Measurements from ENCODE around the gene GLYR1.

Gene GLYR1

DNA sequence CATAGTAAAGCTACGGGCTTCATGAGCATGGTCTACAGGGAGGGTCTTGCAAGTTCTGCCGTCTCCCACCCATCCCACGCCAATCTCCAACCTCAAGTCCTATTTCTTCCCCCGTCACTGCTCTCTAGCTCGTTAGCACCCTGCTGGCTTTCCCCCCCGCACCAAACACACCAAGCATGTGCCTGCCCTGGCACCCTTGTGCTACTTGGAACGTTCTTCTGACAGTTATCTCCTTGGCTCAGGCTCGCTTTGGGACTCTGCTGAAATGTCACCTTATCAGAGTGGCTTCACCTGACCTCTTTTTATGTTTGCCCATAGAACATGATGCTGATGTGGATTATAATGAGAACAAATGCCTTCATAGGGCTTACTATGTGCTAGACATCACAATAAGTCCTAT, 21.9 kb downstream of the GLYR1 start:
- no peak for DNase-seq (ENCODE audit: insufficient read length, low spot score)
- TF ChIP-seq, protein P1, sequence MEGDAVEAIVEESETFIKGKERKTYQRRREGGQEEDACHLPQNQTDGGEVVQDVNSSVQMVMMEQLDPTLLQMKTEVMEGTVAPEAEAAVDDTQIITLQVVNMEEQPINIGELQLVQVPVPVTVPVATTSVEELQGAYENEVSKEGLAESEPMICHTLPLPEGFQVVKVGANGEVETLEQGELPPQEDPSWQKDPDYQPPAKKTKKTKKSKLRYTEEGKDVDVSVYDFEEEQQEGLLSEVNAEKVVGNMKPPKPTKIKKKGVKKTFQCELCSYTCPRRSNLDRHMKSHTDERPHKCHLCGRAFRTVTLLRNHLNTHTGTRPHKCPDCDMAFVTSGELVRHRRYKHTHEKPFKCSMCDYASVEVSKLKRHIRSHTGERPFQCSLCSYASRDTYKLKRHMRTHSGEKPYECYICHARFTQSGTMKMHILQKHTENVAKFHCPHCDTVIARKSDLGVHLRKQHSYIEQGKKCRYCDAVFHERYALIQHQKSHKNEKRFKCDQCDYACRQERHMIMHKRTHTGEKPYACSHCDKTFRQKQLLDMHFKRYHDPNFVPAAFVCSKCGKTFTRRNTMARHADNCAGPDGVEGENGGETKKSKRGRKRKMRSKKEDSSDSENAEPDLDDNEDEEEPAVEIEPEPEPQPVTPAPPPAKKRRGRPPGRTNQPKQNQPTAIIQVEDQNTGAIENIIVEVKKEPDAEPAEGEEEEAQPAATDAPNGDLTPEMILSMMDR (IDR thresholded peaks at IDR 0.05; ENCODE audit: insufficient read depth, missing control alignments), result no peak
- no peak for FAIRE-seq

DNA sequence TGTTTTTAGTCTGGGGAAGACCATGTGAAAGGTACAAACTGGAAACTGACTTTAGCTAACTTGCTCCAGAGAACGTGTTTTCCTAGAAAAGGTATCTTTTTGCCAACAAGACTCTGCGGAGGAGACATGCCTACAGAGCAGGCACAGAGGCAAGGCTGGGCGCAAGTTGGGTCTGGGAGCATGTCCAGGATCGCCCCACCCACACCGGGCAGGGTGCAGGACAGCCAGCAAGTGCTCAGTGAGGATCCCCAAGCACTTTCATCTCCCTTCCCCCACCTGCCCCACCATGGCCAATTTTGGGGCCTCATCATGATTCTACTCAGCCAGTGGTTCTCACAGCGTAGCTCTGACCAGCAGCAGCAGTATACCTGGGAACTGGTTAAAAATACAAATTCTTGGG, 26.4 kb downstream of the GLYR1 start:
- FAIRE-seq (no peak), DNase-seq (ENCODE audit: insufficient read length, low spot score) (no peak)
- TF ChIP-seq, protein P1 (IDR thresholded peaks at IDR 0.05; ENCODE audit: insufficient read depth, missing control alignments), result no peak

DNA sequence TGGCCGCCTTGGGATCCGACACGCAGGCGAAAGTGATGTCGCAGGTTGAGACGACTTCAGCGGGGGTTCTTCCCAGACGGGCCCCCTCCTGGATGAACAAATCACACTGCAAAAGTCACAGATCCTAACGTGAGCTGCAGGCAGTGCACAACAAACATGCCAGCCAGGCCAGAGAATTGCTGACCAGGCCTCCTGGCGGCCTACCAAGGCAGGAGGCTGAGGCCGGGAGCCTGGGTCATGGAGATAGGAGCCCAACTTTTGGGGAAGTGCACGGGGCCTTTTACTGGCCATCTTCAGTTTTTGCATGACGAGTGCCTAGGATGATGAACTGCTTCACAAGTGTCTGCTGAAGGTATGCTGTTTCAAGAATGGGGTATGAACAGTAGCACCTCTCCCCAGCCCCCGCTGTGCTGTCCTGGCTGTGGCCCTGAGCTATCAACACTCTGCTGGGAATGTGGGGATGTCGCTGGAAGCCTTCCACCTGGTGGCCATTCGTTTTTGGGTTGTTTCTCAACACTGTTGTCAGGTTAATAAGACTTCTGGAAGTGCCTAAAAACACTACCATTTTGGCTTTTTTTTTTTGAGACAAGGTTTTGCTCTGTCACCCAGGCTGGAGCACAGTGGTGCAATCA, 32.4 kb downstream of the GLYR1 start:
- FAIRE-seq, result no peak
- TF ChIP-seq, protein P1 (IDR thresholded peaks at IDR 0.05; ENCODE audit: insufficient read depth, missing control alignments), result no peak
- DNase-seq (ENCODE audit: insufficient read length, low spot score), result no peak

DNA sequence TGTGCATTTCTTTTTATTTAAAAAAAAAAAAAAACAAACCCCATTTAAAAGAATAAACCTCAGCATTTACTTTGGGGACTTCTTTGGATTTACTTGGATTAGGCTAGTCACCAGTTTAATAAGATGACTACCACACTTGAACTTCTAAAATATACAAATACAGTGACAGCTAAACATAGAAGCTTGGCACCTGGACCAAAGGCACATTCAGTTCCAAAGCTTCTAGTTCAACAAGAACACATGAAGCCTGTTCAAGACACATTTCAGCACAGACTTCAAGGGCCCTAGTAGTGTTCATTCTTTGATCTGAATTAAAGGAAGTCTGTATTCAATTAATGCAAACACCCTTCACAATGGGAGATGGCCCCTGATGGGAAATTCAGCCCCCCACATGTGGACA, 33.0 kb downstream of the GLYR1 start:
- TF ChIP-seq, protein P1 (IDR thresholded peaks at IDR 0.05; ENCODE audit: insufficient read depth, missing control alignments), result no peak
- FAIRE-seq (no peak), DNase-seq (ENCODE audit: insufficient read length, low spot score) (no peak)

DNA sequence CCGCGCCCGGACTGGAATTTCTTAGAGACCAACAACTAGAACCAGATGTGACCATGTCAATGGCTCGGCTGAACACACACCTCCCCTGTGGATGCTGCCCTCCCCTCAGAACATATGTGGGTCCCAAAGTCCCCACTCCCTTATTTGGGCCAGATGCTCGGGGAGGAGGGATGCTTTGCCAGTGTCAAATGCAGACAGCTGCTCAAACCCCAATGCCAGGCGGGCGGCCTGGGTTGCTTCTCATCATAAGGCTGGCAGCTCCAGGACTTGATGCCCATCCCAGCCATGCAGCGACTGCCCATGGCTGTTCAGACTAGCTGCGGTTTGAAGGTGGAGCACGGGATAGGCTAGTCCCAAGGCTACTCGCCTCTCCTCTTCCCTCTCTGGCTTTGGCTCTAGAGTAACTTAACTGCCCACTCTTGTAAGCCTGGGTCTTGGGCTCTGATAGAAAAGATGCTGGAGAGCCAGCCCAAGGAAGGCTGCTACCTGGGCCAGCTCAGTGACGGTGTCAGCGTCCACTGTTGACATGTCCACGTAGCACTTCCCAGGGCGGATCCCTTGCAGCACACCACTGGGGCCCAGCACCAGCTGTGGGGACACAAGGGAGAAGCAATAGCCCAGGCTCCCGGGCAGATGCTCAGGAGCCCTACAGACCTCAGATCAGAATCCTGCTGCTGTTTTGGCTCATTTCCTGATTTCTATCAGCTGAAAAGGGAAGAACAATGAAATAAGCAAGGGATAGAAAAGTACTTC, 33.7 kb downstream of the GLYR1 start:
- FAIRE-seq (no peak), DNase-seq (ENCODE audit: insufficient read length, low spot score) (no peak)
- TF ChIP-seq, protein P1 (IDR thresholded peaks at IDR 0.05; ENCODE audit: insufficient read depth, missing control alignments), result no peak

DNA sequence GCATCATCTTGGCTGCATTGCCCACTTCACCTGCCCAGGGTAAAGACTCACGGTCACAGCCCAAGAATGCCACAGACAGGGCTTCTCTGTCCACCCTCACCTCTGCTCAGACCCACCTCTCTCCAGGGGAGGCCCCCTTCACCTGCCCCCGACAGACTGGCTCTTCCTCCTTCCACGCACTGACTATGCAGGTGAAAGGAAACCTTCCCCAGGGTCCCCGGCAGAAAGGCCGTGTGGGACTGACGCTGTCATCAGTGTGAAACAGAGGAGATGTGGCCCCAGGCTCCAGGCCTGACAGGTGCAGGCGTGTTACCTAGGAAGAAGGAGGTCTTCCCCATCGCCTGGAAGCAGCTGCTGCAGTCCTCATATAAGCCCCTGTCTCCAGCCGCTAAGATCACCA, 35.3 kb downstream of the GLYR1 start:
- FAIRE-seq, result no peak
- DNase-seq (ENCODE audit: insufficient read length, low spot score), result no peak
- TF ChIP-seq, protein P1 (IDR thresholded peaks at IDR 0.05; ENCODE audit: insufficient read depth, missing control alignments), result no peak

DNA sequence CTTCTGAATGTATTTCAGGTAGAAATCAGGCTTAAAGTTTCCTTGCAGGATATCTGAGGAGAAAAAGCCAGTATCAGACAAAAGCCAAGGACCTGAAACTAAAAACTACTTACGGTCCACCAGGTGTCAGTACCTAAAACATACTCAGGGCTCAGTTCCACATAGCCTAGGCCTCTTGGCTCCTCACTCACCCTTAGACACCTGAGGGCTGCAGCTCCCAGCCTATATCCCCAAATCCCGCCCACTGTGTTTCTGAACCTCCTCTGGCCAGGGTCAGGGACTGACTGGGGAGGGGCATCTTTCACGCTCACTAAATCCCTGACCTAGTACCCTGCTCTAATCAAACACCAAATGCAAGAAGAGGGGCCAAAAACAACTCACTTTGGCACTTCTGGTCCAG, 35.8 kb downstream of the GLYR1 start:
- TF ChIP-seq, protein P1 (IDR thresholded peaks at IDR 0.05; ENCODE audit: insufficient read depth, missing control alignments), result no peak
- DNase-seq (ENCODE audit: insufficient read length, low spot score) (no peak), FAIRE-seq (no peak)
